Skeletal muscle tissue (tissue), 4 donors: ENCODE data around the gene SDR42E1. TPM values are rescaled to one million over a fixed set of nuclear protein-coding genes. Genes with fewer than 3 reads are reported as not detected.

ENCODE experiments used
- H3K27ac ChIP-seq: one replicate; pipeline ENCODE4 v1.7.0; 2013; ENCODE audit warnings: mild to moderate bottlenecking, low read depth, low read length, inconsistent platforms
- H3K27me3 ChIP-seq, 3 donors: one replicate each; pipeline ENCODE4 v1.7.0; 2013; ENCODE audit warnings: low read length in 3 of 3; ENCODE audit not compliant: control insufficient read depth in 3 of 3, insufficient read depth in 3 of 3
- H3K36me3 ChIP-seq, 3 donors: one replicate each; pipeline ENCODE4 v1.7.0; 2013; ENCODE audit warnings: low read length in 3 of 3; ENCODE audit not compliant: control insufficient read depth in 3 of 3, insufficient read depth in 3 of 3
- H3K4me1 ChIP-seq, 3 donors: one replicate each; pipeline ENCODE4 v1.7.0; 2013; ENCODE audit warnings: low read length in 3 of 3, mild to moderate bottlenecking in 3 of 3; ENCODE audit not compliant: control insufficient read depth in 3 of 3, insufficient read depth in 3 of 3
- H3K4me3 ChIP-seq, 3 donors: one replicate each; pipeline ENCODE4 v1.7.0; 2013; ENCODE audit warnings: low read length in 3 of 3
- H3K9ac ChIP-seq, 3 donors: one replicate each; pipeline ENCODE4 v1.7.0; 2013; ENCODE audit warnings: low read length in 3 of 3, mild to moderate bottlenecking in 3 of 3, moderate library complexity in 2 of 3, low read depth in 1 of 3
- H3K9me3 ChIP-seq, 3 donors: one replicate each; pipeline ENCODE4 v1.7.0; 2013; ENCODE audit warnings: low read length in 3 of 3; ENCODE audit not compliant: control insufficient read depth in 3 of 3
- total RNA-seq: library from RNA; depleted of rRNA; stranded (reverse); fragments of >200 nt; gene quantifications from one replicate; pipeline ENCODE4 v1.2.3, GENCODE V29; 2014
- donor health status: Osteomylitis.

Gene SDR42E1
- total RNA-seq, 1 donor from 2014 or later, result 0.52 TPM

GRCh38 chr16:81956213-81956948, 54.9 kb downstream of the SDR42E1 start:
- Histone ChIP-seq H3K36me3 (no peaks in the 10 kb centered on the region), H3K27ac (no peak overlapping the region), H3K27me3 (no peaks in the 10 kb centered on the region), H3K4me1 (no peaks in the 10 kb centered on the region), H3K9me3 (peaks cover 0 to 8% (median 2%) of the 10 kb centered on the region in 3 donors), H3K9ac (no peak overlapping the region), H3K4me3 (no peak overlapping the region)

GRCh38 chr16:81951564-81951963, 59.7 kb downstream of the SDR42E1 start:
- H3K4me1 ChIP-seq, result no peaks in the 10 kb centered on the region
- H3K4me3 ChIP-seq, result no peak overlapping the region
- peaks cover 0 to 8% (median 2%) of the 10 kb centered on the region in 3 donors for H3K9me3 ChIP-seq
- no peak overlapping the region for H3K27ac ChIP-seq
- H3K9ac ChIP-seq, result no peak overlapping the region
- no peaks in the 10 kb centered on the region for H3K27me3 ChIP-seq
- no peaks in the 10 kb centered on the region for H3K36me3 ChIP-seq

DNA sequence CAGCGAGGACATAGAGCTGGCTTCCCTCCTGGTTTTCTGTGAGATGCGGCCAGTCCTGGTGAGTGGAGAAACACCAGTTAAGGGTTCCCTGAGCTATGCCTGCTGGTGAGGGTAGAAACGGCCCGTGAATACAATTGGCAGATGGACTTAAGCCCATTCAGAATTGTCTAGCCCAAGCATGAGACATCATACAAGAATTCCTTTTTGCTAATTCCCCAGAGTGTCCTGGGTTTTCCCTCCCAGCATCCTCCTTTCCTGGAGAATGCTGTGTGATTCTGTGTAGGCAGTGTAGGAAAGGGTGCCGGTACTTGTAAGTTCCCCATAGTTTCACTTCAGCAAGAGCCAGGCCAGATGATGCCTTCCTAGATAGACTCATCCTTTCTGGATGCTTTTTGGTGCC, 65.1 kb downstream of the SDR42E1 start:
- Histone ChIP-seq H3K4me3 (no peak overlapping the region), H3K4me1 (no peaks in the 10 kb centered on the region), H3K9me3 (no peaks in the 10 kb centered on the region), H3K27me3 (no peaks in the 10 kb centered on the region), H3K36me3 (peaks cover 0 to 3% (median 0%) of the 10 kb centered on the region in 3 donors), H3K9ac (no peak overlapping the region), H3K27ac (no peak overlapping the region)

GRCh38 chr16:81945665-81946064, 65.6 kb downstream of the SDR42E1 start:
- H3K4me1 ChIP-seq, result no peaks in the 10 kb centered on the region
- H3K9ac ChIP-seq, result no peak overlapping the region
- no peak overlapping the region for H3K27ac ChIP-seq
- H3K27me3 ChIP-seq, result peaks cover 0 to 3% (median 0%) of the 10 kb centered on the region in 3 donors
- H3K9me3 ChIP-seq, result no peaks in the 10 kb centered on the region
- H3K36me3 ChIP-seq, result peaks cover 0 to 3% (median 0%) of the 10 kb centered on the region in 3 donors
- no peak overlapping the region for H3K4me3 ChIP-seq

DNA sequence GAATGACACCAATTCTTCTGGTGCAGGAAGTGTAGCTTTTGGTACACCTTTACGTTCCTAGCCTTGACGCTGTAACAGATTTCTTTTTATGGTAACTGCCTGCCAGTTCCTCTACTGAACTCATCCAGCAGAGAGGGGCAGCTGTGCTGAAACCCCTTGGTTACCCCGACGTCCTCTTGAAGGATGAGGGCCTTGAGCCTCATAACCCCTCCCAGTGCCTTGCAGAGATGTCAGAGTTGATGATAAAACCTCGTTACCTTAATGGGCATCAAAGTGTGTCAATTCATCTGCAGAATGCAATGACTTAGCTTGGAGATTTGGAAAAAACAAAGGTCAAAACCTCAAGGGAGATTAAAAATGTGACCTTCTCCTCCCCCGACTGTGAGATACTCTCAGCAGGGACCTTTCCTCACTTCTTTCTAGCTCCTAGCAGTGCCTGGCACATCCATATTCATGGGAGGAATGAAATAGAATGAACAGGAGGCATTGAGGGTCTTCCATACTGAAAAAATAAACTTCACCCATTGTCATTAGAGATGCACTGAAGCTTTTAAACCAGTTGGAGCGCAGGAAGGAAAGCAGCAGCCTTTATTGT, 69.2 kb downstream of the SDR42E1 start:
- H3K9ac ChIP-seq, result no peak overlapping the region
- H3K27ac ChIP-seq, result no peak overlapping the region
- H3K4me1 ChIP-seq, result peaks cover 0 to 3% (median 0%) of the 10 kb centered on the region in 3 donors
- no peaks in the 10 kb centered on the region for H3K9me3 ChIP-seq
- peaks cover 0 to 3% (median 2%) of the 10 kb centered on the region in 3 donors for H3K36me3 ChIP-seq
- H3K4me3 ChIP-seq, result no peak overlapping the region
- H3K27me3 ChIP-seq, result peaks cover 0 to 16% (median 7%) of the 10 kb centered on the region in 3 donors

DNA sequence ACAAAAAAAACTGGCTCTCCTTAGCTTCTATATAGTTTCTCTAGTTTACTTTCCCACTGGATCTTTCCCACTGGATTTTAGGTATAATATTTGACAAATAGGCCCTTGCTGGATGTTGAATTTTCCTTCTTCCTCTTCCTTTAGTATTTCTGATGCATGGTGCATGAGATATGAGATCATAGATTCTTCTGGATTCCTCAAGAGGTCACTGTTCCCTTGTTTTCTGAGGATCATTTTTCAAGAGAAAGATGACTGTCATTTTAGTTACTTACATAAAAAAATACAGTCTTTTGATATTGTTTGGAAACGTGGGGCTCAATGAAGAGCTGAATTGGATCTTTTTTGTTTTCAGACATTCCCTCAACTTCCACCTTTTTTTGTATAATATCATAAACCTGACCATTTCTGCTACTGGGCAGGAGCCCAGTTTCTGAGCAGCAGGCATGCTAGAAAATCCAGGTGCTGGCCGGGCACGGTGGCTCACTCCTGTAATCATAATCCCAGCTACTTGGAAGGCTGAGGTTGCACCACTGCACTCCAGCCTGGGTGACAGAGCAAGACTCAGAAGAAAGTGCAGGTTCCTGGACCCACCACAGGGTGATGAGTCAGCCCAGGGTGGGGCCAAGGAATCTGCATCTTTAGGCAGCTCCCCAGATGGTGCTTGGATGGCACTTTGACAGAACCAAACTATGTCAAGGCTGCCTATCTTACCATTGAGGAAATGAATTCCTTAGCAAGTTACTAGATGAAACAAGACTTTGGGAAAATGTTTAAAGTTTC, 70.3 kb downstream of the SDR42E1 start:
- H3K4me3 ChIP-seq, result no peak overlapping the region
- H3K4me1 ChIP-seq, result peaks cover 0 to 3% (median 0%) of the 10 kb centered on the region in 3 donors
- no peak overlapping the region for H3K27ac ChIP-seq
- no peaks in the 10 kb centered on the region for H3K9me3 ChIP-seq
- H3K36me3 ChIP-seq, result peaks cover 0 to 2% (median 0%) of the 10 kb centered on the region in 3 donors
- H3K27me3 ChIP-seq, result peaks cover 0 to 16% (median 7%) of the 10 kb centered on the region in 3 donors
- no peak overlapping the region for H3K9ac ChIP-seq

DNA sequence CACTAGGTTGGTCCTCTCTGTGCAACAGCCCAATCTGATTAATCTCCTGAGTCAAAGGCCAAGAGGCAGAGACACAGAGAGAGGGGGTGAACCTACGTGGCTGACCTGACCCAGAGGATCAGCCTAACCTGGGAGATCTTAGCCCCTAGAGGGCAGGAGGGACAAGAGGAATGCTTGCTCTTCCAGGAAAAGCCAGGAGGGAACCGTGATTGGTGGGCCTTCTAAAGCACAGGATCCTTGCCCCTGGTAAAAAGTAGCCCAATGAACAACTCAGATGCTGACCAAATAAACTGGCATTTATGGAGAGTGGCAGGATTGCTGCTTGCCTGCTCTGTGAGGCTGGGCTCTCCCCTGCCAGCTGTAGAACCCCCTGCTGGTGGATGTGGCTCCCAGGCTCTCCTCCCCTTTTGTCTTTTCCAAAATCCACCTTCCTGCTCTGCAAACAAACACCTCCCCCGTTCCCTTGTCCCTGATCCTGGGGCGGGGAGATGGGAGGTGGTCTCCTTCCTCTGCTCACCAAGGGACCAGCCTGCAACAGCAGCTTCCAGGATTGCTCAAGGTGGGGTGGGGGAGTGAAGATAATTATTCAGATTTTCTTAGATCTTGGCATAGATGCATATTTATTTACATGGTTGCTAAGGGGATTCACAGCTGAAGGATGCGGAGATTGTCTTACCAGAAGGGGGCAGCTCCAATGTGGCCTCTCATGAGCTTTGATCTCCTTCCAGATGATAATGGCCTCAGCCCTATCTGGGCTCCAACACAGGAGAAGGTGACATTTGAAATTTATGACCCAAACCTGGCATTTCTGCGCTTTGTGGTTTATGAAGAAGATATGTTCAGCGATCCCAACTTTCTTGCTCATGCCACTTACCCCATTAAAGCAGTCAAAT, 71.9 kb downstream of the SDR42E1 start:
- Histone ChIP-seq H3K9me3 (no peaks in the 10 kb centered on the region), H3K36me3 (peaks cover 0 to 2% (median 0%) of the 10 kb centered on the region in 3 donors), H3K9ac (no peak overlapping the region), H3K4me3 (no peak overlapping the region), H3K4me1 (peaks cover 0 to 3% (median 0%) of the 10 kb centered on the region in 3 donors), H3K27ac (no peak overlapping the region), H3K27me3 (peaks cover 0 to 16% (median 7%) of the 10 kb centered on the region in 3 donors)

Other genes with a start within 250 kb of the SDR42E1 start
- gene PLCG2, start 232.2 kb downstream of the SDR42E1 start, total RNA-seq, result 8.4 TPM
- not detected for gene HSD17B2, start 23.8 kb upstream of the SDR42E1 start, total RNA-seq
- gene MPHOSPH6, start 158.8 kb upstream of the SDR42E1 start, total RNA-seq, result 6.3 TPM